Measurements from ENCODE around the gene USP46.

The USP46 gene

DNA sequence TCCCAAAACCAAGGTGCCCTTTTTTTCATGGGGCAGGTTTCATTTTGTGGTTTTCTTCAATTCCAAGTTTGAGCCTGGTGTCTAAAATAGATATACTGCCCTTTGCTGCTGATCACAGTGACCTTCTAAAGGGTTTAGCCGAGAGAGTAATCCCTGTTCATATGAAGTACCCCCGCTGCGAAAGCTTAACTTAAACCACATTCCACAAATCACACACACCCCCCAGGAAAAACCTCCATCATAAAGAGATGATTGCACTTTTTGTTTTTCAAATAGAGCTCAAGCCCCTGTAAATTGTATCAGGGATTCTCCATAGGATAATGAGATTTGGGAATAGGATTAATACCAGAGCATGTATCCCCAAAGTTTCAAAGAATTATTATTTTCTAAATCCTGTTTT lies 90.8 kb downstream of the USP46 start:
- no peak for DNase-seq

DNA sequence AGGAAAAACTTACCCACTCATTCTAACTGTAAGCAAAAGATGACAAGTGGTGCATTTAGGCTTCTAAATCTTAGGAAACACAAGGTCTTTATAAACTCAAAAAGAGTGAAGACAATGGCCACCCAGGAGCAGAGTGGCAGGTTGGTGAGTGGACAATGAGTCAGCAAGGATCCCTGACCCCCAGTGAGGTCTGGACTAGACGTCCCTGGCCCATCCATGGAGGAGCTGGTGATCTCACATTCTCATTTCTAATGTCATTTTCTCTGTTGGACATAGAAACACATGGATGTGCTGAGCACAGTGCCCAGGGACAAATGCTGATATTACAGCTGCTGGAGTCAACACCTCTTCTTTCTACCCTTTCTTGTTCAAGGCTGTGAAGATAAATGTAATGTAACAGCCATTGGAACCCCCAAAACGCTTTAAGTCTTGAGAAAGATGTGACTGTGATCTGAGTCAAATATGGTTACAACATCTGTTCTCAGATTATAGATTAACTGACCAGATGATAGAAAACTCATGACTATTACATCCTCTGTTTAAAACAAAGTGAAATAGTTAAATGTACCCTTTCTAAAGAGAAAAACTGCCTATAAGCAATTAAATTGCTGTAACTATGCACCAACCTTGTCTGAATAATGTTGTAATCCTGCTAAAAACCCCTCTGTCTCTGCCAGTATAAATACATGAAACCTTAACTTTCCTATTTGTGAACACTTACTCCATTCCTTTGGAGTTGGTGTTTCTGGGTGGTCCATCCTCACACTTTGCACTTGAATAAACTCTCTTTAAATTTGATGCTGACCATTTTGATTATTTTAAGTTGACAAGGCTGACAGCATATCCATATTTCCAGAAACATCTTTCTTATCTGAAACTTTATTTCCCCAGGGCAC lies 92.7 kb downstream of the USP46 start:
- DNase-seq: no peak

DNA sequence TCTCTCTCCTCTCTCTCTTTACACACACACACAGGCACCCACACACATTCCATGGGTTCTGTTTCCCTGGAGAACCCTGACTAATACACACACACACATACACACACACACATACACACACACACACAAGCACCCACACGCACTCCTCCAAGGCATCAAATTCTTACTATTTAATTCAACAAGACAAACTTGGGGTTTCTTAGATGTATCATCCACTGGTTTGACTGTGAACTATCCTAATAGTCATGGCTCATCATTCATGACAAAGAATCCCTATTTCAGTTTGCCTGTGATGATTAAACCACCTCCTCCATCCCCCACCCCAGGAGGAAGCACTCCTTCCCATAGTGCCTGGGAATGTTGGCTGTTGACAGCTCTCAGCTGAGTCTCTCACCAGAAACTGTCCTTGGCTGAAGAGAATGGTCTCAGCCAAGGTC lies 98.2 kb downstream of the USP46 start:
- no peak for DNase-seq

DNA sequence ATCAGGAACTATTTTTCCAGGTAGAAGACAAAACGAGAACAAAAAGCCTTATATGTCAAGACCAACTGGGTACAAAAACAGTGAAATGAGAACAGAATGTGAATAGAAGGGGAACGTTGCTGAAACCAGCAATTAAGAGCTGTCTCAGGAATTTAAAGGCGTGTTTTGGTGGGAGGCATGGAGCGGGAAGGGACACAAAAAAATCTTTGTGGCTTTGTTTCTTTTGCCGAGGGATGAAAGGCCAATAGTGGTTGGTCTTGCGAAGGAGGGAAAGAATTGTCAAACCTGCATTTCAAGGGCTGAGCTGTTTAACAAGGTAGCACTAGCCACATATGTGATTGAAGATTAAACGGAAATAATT lies 103.8 kb downstream of the USP46 start:
- no peak for DNase-seq

DNA sequence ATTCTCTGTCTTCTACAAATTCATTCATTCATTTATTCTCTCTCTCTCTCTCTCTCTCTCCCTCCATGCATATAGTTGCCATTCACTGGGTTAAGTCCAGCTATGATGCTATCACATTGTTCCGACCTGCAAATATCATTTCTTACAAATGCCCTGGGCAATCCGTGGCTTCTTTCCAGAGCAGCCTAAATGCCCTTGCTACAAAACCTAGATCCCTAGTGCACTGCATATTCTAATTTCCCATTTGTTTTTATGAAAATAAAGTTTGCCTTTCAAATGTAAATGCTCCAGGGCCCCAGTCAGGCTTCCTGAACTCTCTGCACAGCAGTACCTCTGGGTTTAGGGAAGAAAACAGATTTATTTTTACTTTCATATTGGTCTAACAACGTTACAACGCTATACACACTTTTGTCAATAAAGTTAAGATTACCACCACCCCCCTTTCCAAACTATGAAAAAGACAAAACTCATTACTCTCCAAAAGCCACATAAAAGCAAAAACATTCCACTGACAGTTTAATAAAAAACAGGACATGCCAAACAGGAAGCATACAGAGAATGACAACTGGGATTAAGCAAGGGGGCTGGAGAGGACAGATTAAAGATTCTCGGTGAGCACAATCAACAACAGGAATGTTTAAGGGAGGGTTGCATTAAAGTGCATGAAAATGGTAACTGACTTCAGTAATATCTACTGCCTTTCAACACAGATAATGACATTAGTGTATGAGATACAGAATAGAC lies 104.3 kb downstream of the USP46 start:
- no peak for DNase-seq

DNA sequence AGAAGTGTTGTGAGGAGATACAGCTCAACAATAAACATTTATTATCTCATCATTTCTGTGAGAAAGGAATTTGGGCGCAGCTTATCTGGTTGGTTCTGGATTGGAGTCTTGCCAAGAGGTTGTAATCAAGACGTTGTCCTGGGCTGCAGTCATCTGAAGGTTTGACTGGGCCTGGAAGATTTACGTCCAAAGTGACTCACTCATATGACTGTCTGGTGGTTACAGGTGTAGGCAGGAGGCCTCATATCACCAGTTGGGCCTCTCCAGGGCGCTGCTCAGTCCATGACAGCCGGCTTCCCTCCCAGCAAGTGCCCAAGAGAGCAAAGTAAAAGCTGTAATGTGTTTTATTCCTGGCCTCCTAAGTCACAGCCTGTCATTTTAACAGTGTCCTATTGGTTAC lies 106.3 kb downstream of the USP46 start:
- DNase-seq: no peak

DNA sequence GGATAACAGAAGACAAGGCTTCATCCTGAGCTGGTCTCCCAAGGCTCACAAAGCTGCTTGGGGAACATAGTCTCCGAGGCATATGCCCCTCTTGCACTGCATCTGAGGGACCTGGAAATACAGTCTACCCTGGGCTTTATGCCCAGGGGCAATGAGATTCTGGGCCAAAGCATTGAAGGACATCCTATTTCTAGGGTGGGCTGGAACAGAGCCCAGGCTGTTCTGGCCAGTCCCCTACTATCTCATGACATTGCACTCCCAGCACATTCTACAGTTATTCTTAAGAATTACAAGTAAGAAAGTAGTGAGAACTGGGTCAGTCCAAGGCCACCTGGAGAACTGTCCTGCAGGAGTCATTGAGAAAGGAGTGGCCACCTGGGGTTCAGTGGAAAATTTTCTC lies 107.6 kb downstream of the USP46 start:
- DNase-seq: no peak

DNA sequence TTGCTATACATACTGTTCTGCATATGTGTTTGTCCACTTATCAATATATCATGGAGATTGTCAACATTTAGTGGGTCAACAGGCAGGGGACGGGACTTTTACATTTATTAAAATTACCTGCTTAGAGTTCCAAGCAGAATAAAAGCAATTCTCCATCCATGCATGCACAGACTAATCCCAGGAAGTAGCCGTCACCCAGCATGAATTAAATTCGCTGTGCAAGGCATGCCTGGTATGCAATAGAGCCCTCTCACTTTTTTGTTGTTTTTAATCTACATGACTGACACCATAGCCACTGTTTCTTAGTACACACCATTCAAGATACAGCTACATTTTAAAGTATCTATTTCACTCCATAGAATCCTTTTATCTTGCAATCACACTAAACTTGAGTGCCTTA lies 108.9 kb downstream of the USP46 start:
- DNase-seq: no peak

DNA sequence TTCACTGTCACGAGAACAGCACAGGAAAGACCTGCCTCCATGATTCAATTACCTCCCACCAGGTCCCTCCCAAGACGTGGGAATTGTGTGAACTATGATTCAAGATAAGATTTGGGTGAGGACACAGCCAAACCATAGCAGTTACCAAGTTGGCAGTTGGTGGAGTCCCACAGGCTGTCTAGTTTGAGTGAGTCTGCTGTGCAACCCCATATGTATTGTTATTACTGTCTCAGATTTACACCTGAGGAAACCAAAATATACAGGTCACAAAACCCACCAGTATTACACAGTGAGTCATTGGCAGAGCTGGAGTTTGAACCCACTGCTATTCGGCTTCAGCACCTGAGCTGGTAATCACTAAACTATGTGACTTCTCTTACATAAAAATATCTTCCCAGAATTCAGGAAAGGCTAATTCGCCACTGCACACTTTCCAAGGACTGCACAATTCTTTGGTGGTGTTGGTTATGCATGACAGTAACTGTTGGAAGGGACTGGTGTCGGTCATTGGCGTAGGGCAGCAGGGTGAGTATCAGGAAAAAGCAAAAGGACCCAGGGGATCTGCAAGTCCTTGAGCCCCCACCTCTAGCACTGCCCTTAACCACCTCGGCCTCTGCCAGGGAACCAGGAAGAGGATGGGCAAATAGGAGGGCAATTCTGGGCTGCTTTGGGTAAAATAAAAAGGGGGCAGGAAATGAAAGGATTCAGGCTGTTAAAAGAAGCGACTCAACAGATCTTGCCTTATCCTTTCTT lies 110.1 kb downstream of the USP46 start:
- DNase-seq: no peak

DNA sequence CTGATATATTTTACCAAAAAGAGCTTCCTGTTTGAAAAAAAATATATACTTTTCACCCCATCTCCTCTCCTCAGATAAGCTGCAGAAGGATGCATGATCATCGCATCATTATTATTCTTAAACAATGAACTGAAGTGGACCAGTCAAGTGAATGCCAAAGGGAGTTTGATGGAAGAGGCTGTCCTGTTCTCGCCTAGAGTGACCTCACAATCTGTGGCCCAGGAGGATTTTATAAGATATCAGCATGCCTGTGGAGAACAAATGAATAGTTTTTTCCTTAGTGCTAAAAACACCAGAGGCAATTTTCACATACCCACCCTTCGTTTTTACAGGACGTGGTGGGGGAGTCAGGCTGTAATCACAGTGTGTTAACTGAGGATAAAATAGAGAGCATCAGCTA lies 112.7 kb downstream of the USP46 start:
- DNase-seq: no peak

DNA sequence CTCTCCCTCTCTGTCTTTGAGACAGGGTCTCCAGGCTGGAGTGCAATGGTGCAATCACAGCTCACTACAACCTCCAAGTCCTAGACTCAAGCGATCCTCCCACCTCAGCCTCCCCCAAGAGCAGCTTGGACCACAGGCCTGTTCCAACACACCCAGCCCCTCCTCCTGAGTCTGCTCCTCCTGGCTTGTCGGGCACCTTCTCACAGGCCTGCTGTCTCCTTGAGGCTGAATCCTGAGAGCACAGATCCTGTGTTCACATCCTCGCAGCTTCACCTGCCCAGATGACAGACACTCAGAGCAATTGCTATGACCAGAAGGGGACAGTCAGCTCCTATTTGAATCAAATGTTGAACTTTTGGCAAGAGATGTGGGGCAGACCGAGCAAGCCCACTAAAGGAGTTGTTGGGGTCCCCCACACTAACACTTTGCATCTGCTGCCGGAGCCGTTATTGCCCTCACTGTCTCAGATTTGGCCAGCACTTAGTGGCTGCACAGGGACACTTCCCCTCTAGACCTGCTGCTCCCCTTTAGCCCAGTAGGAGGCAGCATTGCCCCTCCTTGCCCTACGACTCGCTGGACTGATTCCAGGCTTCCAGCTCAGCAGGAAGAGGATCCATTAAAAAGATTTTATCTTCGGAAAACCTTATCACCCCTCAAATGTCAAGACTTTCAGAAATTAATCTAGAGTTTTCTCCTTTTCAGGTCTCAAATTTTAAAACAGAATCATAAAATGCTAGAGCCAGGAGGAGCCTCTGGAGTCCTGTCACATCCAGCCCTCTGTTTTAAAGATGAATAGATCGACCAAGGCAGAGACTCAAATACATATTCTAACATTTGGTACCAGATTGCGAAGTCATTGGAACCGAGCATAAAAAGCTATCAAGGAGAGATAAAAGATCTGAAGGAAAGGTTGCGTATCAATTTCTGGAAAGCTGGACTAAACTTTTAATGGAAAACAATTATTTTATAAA lies 113.7 kb downstream of the USP46 start:
- peak; percentile 36 for DNase-seq
